HepG2 (cell line): ENCODE results near the gene GPRASP2. TPM values are rescaled to one million over a fixed set of nuclear protein-coding genes. Genes with fewer than 3 reads are reported as not detected.

Experiments
- ATAC-seq: fragments of 200-7000 bp; cut with Tn5 transposase; 3 replicates; pipeline ENCODE4 v1.9.1; 2020; ENCODE audit warnings: mild to moderate bottlenecking, moderate library complexity
- BruUV-seq: library from RNA; stranded (reverse); fragments of 400-500 nt; replicated peaks from 2 replicates; lab custom pipeline; 2021; lab: Mats Ljungman, UMichigan
- CTCF ChIA-PET: fragments of 300-600 bp; formaldehyde crosslinking; extraction: SDS; loops from one replicate; lab custom pipeline; 2021; ENCODE audit warnings: low total read pairs, inconsistent platforms, low intra/inter-chr PET ratio; lab: Yijun Ruan, JAX
- POLR2A ChIA-PET: fragments of 350-600 bp; sonication (Branson Sonifier 250); formaldehyde crosslinking; loops from one replicate; lab custom pipeline; 2020; ENCODE audit warnings: antibody characterized with exemption, inconsistent platforms; lab: Yijun Ruan, JAX
- DNase-seq: peaks from one replicate; pipeline ENCODE4 v3.0.0-alpha.2; 2015; ENCODE audit warnings: low spot score
- FAIRE-seq: peaks from 3 replicates; lab custom pipeline; 2011; peaks lifted over from hg19 to GRCh38; lab: Jason Lieb, UNC
- H2AFZ ChIP-seq: one replicate; pipeline ENCODE4 v1.6.1; 2011; ENCODE audit warnings: low read length, inconsistent platforms
- H3K27ac ChIP-seq: fragments of 300-600 bp; 3 replicates; pipeline ENCODE4 v1.8.0; 2011; ENCODE audit warnings: mixed run types, mild to moderate bottlenecking, mixed read lengths, low read length, inconsistent platforms; ENCODE audit not compliant: insufficient read depth; ENCODE audit errors: extremely low read length
- H3K27me3 ChIP-seq, 2 experiments: fragments of 200-600 bp in 1 of 2; 2 replicates in 1 of 2; 3 replicates in 1 of 2; pipeline versions ENCODE4 v1.6.0 to v1.8.0; 2011; ENCODE audit warnings: low read length in 2 of 2, mild to moderate bottlenecking in 2 of 2, moderate library complexity in 2 of 2, inconsistent platforms in 1 of 2; ENCODE audit not compliant: insufficient read depth in 2 of 2, control insufficient read depth in 1 of 2
- H3K36me3 ChIP-seq, 2 experiments: fragments of 200-600 bp in 1 of 2; replicated peaks in 1 of 2; 2 replicates in 1 of 2; 3 replicates in 1 of 2; pipeline versions ENCODE4 v1.5.1 to v1.8.0; 2011; ENCODE audit warnings: low read length in 2 of 2, inconsistent platforms in 1 of 2; ENCODE audit not compliant: insufficient read depth in 2 of 2, control insufficient read depth in 1 of 2
- H3K4me1 ChIP-seq: 2 replicates; pipeline ENCODE4 v1.5.1; 2012; ENCODE audit warnings: low read length, inconsistent platforms; ENCODE audit not compliant: insufficient read depth
- H3K4me2 ChIP-seq: 2 replicates; pipeline ENCODE4 v1.6.0; 2011; ENCODE audit warnings: low read depth, low read length, inconsistent platforms
- H3K4me3 ChIP-seq, 3 experiments: fragments of 200-600 bp in 1 of 3; sonication (generic), shearing (Covaris generic) in 1 of 3; replicated peaks in 1 of 3; 2 replicates each; pipeline ENCODE4 v1.5.1; 2011 to 2016; ENCODE audit warnings: low read length in 3 of 3, inconsistent platforms in 2 of 3, low read depth in 2 of 3, mild to moderate bottlenecking in 2 of 3, control low read depth in 1 of 3, mixed read lengths in 1 of 3; ENCODE audit not compliant: insufficient read depth in 1 of 3
- H3K79me2 ChIP-seq: one replicate; pipeline ENCODE4 v1.6.1; 2011; ENCODE audit warnings: low read length, inconsistent platforms; ENCODE audit not compliant: insufficient read depth
- H3K9ac ChIP-seq: 2 replicates; pipeline ENCODE4 v1.6.0; 2011; ENCODE audit warnings: mild to moderate bottlenecking, low read depth, low read length, inconsistent platforms; ENCODE audit not compliant: insufficient read depth
- H3K9me3 ChIP-seq: 2 replicates; pipeline ENCODE4 v1.5.1; 2012; ENCODE audit warnings: mild to moderate bottlenecking, low read length
- H4K20me1 ChIP-seq: 2 replicates; pipeline ENCODE4 v1.6.0; 2011; ENCODE audit warnings: inconsistent platforms, mild to moderate bottlenecking, low read length, moderate library complexity; ENCODE audit not compliant: insufficient read depth
- GPN1 ChIP-seq: sonication (generic); formaldehyde crosslinking; IDR thresholded peaks from 2 replicates; pipeline ENCODE4 v1.5.1; 2020; ENCODE audit warnings: missing genetic modification reagents, borderline replicate concordance
- HNRNPLL ChIP-seq: fragments of 200-400 bp; formaldehyde crosslinking; IDR thresholded peaks from 2 replicates; pipeline ENCODE4 v1.6.1; 2017; ENCODE audit warnings: mild to moderate bottlenecking, low read depth, low read length; ENCODE audit not compliant: poor library complexity, severe bottlenecking
- SOX5 ChIP-seq: IDR thresholded peaks from 2 replicates; pipeline ENCODE4 v1.6.1; 2016; ENCODE audit warnings: borderline replicate concordance
- TGIF2 ChIP-seq: IDR thresholded peaks from 2 replicates; pipeline ENCODE4 v1.6.1; 2016; ENCODE audit warnings: control low read depth, missing compliant biosample characterization
- ZFP36L1 ChIP-seq: sonication (generic); formaldehyde crosslinking; IDR thresholded peaks from 2 replicates; pipeline ENCODE4 v1.8.0; 2022; ENCODE audit warnings: mild to moderate bottlenecking, missing genetic modification reagents, moderate library complexity
- ZNF274 ChIP-seq: sonication (generic); formaldehyde crosslinking; IDR thresholded peaks from 2 replicates; pipeline ENCODE4 v1.5.1; 2020; ENCODE audit warnings: mild to moderate bottlenecking, missing genetic modification reagents
- ZNF569 ChIP-seq: sonication (generic); formaldehyde crosslinking; IDR thresholded peaks from 2 replicates; pipeline ENCODE4 v1.5.0; 2020; ENCODE audit warnings: mild to moderate bottlenecking, missing genetic modification reagents, moderate library complexity, borderline replicate concordance
- WGBS: methylation state at CpG from one replicate; pipeline ENCODE4 v1.1.6; 2017; ENCODE audit warnings: low lambda C conversion rate; 5-methylcytosine and 5-hydroxymethylcytosine counted together
- in situ Hi-C: cut with HindIII; loops from 2 replicates; pipeline ENCODE4 v1.10.0; 2017; ENCODE audit warnings: low pct_unique_long_range_greater_than_20kb; ENCODE audit not compliant: extremely low pct_ligation_motif_present
- intact Hi-C: fragments of 100-400 bp; cut with micrococcal nuclease; formaldehyde crosslinking; loops from one replicate; pipeline ENCODE4 v1.10.0; 2022; ENCODE audit not compliant: unreplicated experiment
- polyA plus RNA-seq, 8 experiments: library from polyadenylated mRNA; depleted of rRNA in 3 of 8; stranded (reverse) in 7 of 8; unstranded in 1 of 8; fragments of >200 nt; fragmentation: Illumina TruSeq in 4 of 8; extraction: Trizol in 4 of 8; gene quantifications; 2 replicates each; pipeline versions ENCODE4 v1.2.1 to v1.2.3, GENCODE V29; 2011 to 2016; ENCODE audit warnings: low read depth in 4 of 8, missing spikeins in 1 of 8, mixed read lengths in 1 of 8; ENCODE audit not compliant: insufficient read depth in 1 of 8
- total RNA-seq, 5 experiments: library from RNA; depleted of rRNA; stranded (reverse); fragments of >200 nt; fragmentation: Illumina TruSeq; extraction: Trizol; gene quantifications; 2 replicates each; pipeline ENCODE4 v1.2.3, GENCODE V29; 2016; ENCODE audit warnings: low read depth in 1 of 5
- TF ChIP-seq, protein P1 (sequence below): sonication (generic); formaldehyde crosslinking; IDR thresholded peaks from 2 replicates; pipeline ENCODE4 v1.5.0; 2020; ENCODE audit warnings: mild to moderate bottlenecking, missing genetic modification reagents
- TF ChIP-seq, protein P2 (sequence below): sonication (generic); formaldehyde crosslinking; IDR thresholded peaks from 2 replicates; pipeline ENCODE4 v1.9.0; 2021; ENCODE audit warnings: missing genetic modification reagents, mild to moderate bottlenecking, borderline replicate concordance
- TF ChIP-seq, protein P3 (sequence below): sonication (generic); formaldehyde crosslinking; IDR thresholded peaks from 2 replicates; pipeline ENCODE4 v1.5.0; 2020; ENCODE audit warnings: mild to moderate bottlenecking, missing genetic modification reagents, borderline replicate concordance
- TF ChIP-seq, protein P4 (sequence below): sonication (generic); formaldehyde crosslinking; IDR thresholded peaks from 2 replicates; pipeline ENCODE4 v1.4.0; 2020; ENCODE audit warnings: missing genetic modification reagents, borderline replicate concordance
- TF ChIP-seq, protein P5 (sequence below): sonication (generic); formaldehyde crosslinking; IDR thresholded peaks from 2 replicates; pipeline ENCODE4 v1.9.0; 2022; ENCODE audit warnings: missing genetic modification reagents, mild to moderate bottlenecking, borderline replicate concordance

Gene GPRASP2
- total and polyA plus RNA-seq, 2 of the 13 experiments (the other 11 are each of a cell fraction or from before 2014, with no cell fraction given): 0.55 to 1.3 TPM

DNA sequence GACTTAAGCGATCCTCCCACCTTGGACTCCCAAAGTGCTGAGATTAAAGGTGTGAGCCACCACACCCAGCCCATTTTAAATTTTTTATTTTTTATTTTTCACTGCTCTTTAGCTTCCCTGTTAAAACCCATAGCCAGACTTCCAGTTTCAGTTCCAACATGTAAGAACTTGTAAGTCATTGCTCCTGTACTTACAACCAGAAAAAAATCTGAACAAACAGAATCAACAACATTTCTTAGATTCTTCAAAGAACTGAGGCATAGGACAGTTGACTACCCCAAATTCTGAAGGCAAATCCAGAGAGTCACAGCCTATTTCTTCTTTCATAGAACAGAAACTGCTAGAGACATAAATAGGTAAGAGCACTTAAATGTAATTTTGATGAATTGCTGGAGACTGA lies 16.4 kb downstream of the GPRASP2 start:
- H3K9ac ChIP-seq: no peak overlapping the region
- DNase-seq (no peak), ATAC-seq (no peak), FAIRE-seq (no peak)
- WGBS: 100% methylated on average over 1 of the region's 1 CpG
- no peaks in the 10 kb centered on the region for H3K36me3 ChIP-seq
- BruUV-seq: no TSS peak
- no peaks in the 10 kb centered on the region for H3K79me2 ChIP-seq
- H4K20me1 ChIP-seq: no peaks in the 10 kb centered on the region
- no peak overlapping the region for H2AFZ ChIP-seq
- no peak overlapping the region for H3K4me3 ChIP-seq
- in situ Hi-C loops (no loop called here), intact Hi-C loops (no loop called here)
- H3K27me3 ChIP-seq: no peaks in the 10 kb centered on the region
- ChIA-PET CTCF (no interaction called here), POLR2A (no interaction called here)
- H3K4me2 ChIP-seq: no peak overlapping the region
- H3K4me1 ChIP-seq: peaks cover 8% of the 10 kb centered on the region; the same call in 1 of the 2 replicates
- no peak overlapping the region for H3K27ac ChIP-seq
- no peaks in the 10 kb centered on the region for H3K9me3 ChIP-seq
- no peak for TF ChIP-seq SOX5 (CRISPR knock-in tag)
- TF ChIP-seq, protein P1, sequence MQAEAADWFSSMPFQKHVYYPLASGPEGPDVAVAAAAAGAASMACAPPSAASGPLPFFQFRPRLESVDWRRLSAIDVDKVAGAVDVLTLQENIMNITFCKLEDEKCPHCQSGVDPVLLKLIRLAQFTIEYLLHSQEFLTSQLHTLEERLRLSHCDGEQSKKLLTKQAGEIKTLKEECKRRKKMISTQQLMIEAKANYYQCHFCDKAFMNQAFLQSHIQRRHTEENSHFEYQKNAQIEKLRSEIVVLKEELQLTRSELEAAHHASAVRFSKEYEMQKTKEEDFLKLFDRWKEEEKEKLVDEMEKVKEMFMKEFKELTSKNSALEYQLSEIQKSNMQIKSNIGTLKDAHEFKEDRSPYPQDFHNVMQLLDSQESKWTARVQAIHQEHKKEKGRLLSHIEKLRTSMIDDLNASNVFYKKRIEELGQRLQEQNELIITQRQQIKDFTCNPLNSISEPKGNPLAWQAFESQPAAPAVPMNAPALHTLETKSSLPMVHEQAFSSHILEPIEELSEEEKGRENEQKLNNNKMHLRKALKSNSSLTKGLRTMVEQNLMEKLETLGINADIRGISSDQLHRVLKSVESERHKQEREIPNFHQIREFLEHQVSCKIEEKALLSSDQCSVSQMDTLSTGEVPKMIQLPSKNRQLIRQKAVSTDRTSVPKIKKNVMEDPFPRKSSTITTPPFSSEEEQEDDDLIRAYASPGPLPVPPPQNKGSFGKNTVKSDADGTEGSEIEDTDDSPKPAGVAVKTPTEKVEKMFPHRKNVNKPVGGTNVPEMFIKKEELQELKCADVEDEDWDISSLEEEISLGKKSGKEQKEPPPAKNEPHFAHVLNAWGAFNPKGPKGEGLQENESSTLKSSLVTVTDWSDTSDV (CRISPR knock-in tag): no peak
- TF ChIP-seq, protein P2, sequence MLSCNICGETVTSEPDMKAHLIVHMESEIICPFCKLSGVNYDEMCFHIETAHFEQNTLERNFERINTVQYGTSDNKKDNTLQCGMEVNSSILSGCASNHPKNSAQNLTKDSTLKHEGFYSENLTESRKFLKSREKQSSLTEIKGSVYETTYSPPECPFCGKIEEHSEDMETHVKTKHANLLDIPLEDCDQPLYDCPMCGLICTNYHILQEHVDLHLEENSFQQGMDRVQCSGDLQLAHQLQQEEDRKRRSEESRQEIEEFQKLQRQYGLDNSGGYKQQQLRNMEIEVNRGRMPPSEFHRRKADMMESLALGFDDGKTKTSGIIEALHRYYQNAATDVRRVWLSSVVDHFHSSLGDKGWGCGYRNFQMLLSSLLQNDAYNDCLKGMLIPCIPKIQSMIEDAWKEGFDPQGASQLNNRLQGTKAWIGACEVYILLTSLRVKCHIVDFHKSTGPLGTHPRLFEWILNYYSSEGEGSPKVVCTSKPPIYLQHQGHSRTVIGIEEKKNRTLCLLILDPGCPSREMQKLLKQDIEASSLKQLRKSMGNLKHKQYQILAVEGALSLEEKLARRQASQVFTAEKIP (CRISPR knock-in tag): no peak
- TF ChIP-seq, protein P3, sequence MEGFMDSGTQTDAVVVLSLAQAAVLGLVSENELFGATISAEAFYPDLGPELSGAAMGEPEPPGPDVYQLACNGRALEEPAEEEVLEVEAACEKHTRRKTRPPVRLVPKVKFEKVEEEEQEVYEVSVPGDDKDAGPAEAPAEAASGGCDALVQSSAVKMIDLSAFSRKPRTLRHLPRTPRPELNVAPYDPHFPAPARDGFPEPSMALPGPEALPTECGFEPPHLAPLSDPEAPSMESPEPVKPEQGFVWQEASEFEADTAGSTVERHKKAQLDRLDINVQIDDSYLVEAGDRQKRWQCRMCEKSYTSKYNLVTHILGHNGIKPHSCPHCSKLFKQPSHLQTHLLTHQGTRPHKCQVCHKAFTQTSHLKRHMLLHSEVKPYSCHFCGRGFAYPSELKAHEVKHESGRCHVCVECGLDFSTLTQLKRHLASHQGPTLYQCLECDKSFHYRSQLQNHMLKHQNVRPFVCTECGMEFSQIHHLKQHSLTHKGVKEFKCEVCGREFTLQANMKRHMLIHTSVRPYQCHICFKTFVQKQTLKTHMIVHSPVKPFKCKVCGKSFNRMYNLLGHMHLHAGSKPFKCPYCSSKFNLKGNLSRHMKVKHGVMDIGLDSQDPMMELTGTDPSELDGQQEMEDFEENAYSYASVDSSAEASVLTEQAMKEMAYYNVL (CRISPR knock-in tag): no peak
- TF ChIP-seq ZNF274: no peak
- no peak for TF ChIP-seq ZFP36L1 (CRISPR knock-in tag)
- no peak for TF ChIP-seq GPN1 (CRISPR knock-in tag)
- TF ChIP-seq, protein P4, sequence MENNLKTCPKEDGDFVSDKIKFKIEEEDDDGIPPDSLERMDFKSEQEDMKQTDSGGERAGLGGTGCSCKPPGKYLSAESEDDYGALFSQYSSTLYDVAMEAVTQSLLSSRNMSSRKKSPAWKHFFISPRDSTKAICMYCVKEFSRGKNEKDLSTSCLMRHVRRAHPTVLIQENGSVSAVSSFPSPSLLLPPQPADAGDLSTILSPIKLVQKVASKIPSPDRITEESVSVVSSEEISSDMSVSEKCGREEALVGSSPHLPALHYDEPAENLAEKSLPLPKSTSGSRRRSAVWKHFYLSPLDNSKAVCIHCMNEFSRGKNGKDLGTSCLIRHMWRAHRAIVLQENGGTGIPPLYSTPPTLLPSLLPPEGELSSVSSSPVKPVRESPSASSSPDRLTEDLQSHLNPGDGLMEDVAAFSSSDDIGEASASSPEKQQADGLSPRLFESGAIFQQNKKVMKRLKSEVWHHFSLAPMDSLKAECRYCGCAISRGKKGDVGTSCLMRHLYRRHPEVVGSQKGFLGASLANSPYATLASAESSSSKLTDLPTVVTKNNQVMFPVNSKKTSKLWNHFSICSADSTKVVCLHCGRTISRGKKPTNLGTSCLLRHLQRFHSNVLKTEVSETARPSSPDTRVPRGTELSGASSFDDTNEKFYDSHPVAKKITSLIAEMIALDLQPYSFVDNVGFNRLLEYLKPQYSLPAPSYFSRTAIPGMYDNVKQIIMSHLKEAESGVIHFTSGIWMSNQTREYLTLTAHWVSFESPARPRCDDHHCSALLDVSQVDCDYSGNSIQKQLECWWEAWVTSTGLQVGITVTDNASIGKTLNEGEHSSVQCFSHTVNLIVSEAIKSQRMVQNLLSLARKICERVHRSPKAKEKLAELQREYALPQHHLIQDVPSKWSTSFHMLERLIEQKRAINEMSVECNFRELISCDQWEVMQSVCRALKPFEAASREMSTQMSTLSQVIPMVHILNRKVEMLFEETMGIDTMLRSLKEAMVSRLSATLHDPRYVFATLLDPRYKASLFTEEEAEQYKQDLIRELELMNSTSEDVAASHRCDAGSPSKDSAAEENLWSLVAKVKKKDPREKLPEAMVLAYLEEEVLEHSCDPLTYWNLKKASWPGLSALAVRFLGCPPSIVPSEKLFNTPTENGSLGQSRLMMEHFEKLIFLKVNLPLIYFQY (CRISPR knock-in tag): no peak
- no peak for TF ChIP-seq TGIF2 (CRISPR knock-in tag)
- TF ChIP-seq, protein P5, sequence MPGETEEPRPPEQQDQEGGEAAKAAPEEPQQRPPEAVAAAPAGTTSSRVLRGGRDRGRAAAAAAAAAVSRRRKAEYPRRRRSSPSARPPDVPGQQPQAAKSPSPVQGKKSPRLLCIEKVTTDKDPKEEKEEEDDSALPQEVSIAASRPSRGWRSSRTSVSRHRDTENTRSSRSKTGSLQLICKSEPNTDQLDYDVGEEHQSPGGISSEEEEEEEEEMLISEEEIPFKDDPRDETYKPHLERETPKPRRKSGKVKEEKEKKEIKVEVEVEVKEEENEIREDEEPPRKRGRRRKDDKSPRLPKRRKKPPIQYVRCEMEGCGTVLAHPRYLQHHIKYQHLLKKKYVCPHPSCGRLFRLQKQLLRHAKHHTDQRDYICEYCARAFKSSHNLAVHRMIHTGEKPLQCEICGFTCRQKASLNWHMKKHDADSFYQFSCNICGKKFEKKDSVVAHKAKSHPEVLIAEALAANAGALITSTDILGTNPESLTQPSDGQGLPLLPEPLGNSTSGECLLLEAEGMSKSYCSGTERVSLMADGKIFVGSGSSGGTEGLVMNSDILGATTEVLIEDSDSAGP: no peak
- no peak for TF ChIP-seq ZNF569 (CRISPR knock-in tag)
- no peak for TF ChIP-seq HNRNPLL
